ENCODE measurements around the gene EML1. TPM values are rescaled to one million over a fixed set of nuclear protein-coding genes. Genes with fewer than 3 reads are reported as not detected.

Gene EML1
- total and polyA plus RNA-seq, 2 of the 13 experiments (the other 11 are each of a cell fraction or from before 2014, with no cell fraction given): 0.59 to 1.7 TPM

DNA sequence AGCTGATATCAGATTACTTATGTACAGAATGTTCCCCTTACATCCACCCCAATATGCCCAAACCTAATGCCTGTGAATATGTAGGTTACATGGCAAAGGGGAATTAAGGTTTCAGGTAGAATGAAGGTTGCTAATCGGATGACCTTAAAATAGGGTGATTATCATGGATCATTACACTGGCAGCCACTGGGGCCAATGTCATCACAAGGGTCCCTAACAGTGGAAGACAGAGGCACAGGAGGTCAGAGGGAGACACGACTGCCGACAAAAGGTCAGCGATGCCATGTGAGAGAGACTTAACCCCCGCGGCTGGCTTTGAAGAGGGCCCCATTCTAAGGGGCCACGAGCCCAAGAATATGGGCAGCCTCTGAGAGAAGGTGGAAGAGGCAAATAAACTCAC, 165.2 kb downstream of the EML1 start:
- ChIA-PET POLR2A (no interaction called here), CTCF (ENCODE audit: low intra/inter-chr PET ratio, low total read pairs) (no interaction called here)
- in situ Hi-C loops (cut with HindIII; ENCODE audit: extremely low pct_ligation_motif_present, low pct_unique_long_range_greater_than_20kb): no loop called here
- Histone ChIP-seq H3K27ac (ENCODE audit: extremely low read length, insufficient read depth, low read length) (no peak overlapping the region), H3K4me1 (ENCODE audit: insufficient read depth, low read length) (peaks cover 18% of the 10 kb centered on the region), H3K79me2 (ENCODE audit: insufficient read depth, low read length) (no peaks in the 10 kb centered on the region), H3K4me2 (ENCODE audit: low read depth, low read length) (peak overlapping the region; percentile 43), H3K4me3 (replicated peaks in 1 of 3; ENCODE audit: insufficient read depth in 1 of 3, low read depth in 2 of 3, low read length in 3 of 3) (no peak overlapping the region), H3K9me3 (ENCODE audit: low read length) (no peaks in the 10 kb centered on the region), H3K36me3 (replicated peaks in 1 of 2; ENCODE audit: control insufficient read depth in 1 of 2, insufficient read depth in 2 of 2, low read length in 2 of 2) (no peaks in the 10 kb centered on the region), H2AFZ (ENCODE audit: low read length) (no peak overlapping the region), H3K27me3 (ENCODE audit: control insufficient read depth in 1 of 2, insufficient read depth in 2 of 2, low read length in 2 of 2) (peaks cover 0 to 5% of the 10 kb centered on the region in 2 experiments; a peak in 2 of 5 replicates), H3K9ac (ENCODE audit: insufficient read depth, low read depth, low read length) (no peak overlapping the region), H4K20me1 (ENCODE audit: insufficient read depth, low read length) (no peaks in the 10 kb centered on the region)
- no TSS peak for BruUV-seq (replicated peaks)
- TF ChIP-seq MAF1 (CRISPR knock-in tag; IDR thresholded peaks at IDR 0.05; ENCODE audit: borderline replicate concordance) (no peak), ZNF577 (CRISPR knock-in tag; IDR thresholded peaks at IDR 0.05; ENCODE audit: borderline replicate concordance, low read depth) (no peak), ZNF512B (CRISPR knock-in tag; IDR thresholded peaks at IDR 0.05; ENCODE audit: borderline replicate concordance) (no peak), ZNF256 (CRISPR knock-in tag; conservative IDR thresholded peaks at IDR 0.05) (no peak), ISX (CRISPR knock-in tag; conservative IDR thresholded peaks at IDR 0.05) (no peak), SALL1 (CRISPR knock-in tag; IDR thresholded peaks at IDR 0.05) (no peak), CERS6 (CRISPR knock-in tag; IDR thresholded peaks at IDR 0.05) (no peak), PHF5A (CRISPR knock-in tag; IDR thresholded peaks at IDR 0.05; ENCODE audit: low read depth, unreplicated experiment) (no peak)
- TF ChIP-seq, protein P1, sequence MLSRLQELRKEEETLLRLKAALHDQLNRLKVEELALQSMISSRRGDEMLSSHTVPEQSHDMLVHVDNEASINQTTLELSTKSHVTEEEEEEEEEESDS (CRISPR knock-in tag; IDR thresholded peaks at IDR 0.05; ENCODE audit: borderline replicate concordance): no peak
- TF ChIP-seq, protein P2, sequence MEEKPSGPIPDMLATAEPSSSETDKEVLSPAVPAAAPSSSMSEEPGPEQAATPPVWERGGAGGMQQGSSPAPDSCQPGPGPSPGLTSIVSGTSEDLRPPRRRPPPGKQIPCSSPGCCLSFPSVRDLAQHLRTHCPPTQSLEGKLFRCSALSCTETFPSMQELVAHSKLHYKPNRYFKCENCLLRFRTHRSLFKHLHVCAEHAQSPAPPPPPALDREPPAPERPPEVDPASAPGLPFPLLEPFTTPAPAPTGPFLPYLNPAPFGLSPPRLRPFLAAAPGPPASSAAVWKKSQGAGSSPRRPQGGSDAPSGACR (CRISPR knock-in tag; IDR thresholded peaks at IDR 0.05): no peak
- ATAC-seq: no peak; the same call in 2 of the 3 replicates
- no peak for FAIRE-seq
- 6% methylated on average over 3 of the region's 7 CpGs for whole genome bisulfite sequencing (ENCODE audit: low lambda C conversion rate)
- intact Hi-C loops (cut with micrococcal nuclease; ENCODE audit: unreplicated experiment): no loop called here
- no peak for DNase-seq (ENCODE audit: low spot score)
